GM19035 (cell line): ENCODE results near the gene FBXO28.
A peak's percentile ranks its signal among the peaks of the same experiment; 100 is the strongest.

Source experiments
- ATAC-seq: cut with Tn5 transposase; IDR thresholded peaks from one replicate; pipeline ENCODE4 v1.9.1; 2021; ENCODE audit not compliant: unreplicated experiment

Gene FBXO28

DNA sequence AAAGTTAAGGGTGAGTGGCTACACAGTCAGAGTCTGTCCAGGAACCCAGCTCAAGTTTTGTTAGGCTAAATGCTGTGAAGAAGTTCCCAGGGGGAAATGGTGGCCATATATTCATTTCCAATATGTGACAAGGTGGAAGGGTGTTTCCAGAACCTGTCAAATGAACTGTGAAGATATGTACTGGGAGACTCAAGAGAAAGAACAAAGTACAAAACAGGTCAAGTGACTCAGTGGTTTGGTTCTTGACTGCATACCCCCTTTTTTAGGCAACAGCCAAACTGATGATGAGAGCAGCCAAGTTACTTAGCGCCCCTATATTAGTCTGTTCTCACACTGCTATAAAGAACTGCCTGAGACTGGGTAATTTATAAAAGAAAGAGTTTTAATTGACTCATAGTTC is 18.6 kb upstream of the FBXO28 start:
- ATAC-seq: no peak

DNA sequence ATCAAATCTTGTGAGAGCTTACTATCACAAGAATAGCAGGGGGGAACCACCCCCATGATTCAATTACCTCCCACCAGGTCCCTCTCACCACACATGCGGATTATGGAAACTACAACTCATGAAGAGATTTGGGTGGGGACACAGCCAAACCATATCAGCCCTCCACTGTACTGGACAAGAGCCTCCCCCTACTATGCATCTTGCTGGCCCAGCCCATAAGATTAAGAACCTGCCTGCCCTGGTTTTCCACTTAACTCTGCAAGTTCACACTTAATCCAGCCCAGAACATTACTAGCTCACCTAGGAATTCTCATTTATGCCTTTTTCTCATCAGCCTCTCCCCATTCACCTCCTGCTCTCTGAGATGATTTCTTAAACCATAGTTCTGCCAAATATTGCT is 18.0 kb upstream of the FBXO28 start:
- ATAC-seq: no peak

DNA sequence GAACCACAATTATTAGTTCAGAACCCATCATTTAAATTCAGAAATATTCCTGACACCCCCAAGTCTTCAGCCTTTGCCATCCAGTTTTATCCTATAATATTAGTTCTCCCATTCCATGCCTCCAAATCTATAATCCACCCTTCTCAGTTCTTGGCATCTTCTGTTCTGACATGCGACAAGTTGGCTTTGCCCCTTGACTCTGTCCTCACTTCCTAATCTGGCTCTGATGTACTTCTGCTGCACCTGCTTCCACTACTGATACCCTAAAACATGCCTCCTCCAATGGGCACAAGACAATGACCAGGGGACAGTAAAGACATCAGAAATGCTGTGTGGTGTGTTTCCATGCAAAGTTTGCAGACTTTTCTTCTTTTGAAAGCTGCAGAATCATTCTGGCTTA is 17.1 kb upstream of the FBXO28 start:
- ATAC-seq: no peak

DNA sequence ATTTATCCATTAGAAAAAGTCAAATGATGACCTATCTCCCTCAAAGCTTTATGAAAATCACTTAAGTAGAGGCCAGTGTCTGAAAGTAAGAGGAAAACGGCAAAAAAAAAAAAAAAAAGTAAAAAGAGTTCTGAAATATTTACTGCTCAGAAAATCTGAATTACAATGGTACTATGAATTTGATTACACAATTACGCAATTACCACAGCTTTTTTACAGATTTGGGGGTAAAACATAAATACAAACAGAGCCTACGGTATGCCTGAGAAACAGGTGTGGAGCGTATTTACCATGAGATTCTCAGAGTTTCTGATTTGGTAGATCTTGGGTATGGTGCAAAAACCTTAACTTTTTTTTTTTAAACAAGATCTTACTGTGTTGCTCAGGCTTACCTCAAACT is 15.9 kb upstream of the FBXO28 start:
- no peak for ATAC-seq

DNA sequence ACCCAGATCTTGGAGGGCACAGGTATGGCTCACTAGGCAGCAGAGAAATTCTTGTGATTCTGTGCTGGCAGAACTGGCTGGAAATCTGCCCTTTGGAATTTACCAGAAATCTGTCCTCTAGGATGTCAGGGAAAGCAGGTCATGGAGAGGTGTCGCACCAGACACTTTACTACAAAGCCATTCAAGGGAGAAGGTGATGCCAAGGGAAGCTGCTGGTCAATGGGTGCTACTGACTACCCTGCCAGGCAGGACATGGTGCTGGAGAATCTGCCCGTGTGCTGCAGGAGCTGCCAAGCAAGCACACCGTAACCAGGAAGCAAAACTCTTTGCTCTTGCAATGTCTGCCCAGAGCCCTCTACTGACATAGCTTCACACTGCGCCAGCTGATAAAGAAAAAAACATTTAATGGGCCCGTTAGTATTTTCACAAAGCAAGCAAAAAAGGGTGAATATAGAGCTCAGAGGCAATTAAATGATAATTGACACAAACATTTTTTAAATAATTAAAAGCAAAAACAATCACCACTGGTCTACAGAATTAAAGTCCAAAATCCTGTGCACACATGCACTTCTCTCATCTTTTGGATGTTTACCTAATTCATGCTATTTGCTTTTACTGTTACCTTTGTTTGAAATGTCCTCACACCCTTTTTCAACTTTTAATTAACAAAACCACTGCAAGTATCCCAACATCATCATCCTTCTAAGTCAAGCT is 7.2 kb upstream of the FBXO28 start:
- peak; percentile 80 for ATAC-seq

DNA sequence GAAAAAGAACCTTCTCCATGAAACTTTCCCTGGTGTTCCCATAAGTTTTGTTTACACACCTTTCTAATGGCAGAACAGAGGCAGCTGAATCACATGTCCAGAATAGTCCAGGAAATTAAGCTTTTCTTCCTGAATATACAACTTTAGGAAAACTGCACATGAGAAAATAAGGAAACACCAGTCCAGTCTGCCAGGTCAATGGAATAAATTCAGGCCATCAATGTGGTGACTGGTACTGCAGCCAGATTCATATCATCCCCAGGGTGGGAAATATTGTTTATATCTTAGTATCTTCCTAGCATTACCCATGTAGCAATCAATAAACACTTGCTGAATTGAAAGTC is 6.7 kb upstream of the FBXO28 start:
- ATAC-seq: no peak

DNA sequence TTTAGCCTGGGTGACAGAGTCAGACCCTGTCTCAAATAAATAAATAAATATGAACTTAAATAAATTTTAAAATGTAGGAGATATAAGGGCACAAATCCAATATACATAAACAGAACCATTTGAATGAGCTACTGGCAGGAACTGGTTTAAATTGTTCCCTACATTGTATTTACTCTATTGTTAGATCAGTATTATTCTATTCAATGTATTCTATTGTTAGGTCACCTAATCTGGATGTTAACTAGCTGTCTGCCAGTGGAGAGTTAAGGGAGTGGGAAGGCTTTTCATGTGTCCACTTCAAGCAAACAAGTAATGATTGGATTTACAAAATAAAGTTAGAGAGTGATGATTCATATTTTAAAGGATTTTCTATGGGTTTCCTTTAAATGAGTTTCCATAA is 4.9 kb upstream of the FBXO28 start:
- ATAC-seq: no peak

DNA sequence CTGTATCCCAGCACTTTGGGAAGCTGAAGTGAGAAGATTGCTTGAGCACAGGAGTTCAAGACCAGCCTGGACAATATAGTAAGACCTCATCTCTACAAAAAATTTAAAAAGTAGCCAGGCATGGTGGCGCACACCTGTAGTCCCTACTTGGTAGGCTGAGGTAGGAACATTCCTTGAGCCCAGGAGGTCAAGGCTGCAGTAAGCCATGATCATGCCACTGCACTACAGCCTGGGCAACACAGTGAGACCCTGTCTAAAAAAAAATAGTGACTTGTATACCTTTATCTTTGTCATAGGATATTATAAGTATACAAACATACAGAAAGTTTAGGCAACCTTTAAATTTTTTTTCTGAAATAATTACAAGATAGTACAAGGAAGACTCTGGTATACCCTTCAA is 3.9 kb upstream of the FBXO28 start:
- ATAC-seq: no peak

DNA sequence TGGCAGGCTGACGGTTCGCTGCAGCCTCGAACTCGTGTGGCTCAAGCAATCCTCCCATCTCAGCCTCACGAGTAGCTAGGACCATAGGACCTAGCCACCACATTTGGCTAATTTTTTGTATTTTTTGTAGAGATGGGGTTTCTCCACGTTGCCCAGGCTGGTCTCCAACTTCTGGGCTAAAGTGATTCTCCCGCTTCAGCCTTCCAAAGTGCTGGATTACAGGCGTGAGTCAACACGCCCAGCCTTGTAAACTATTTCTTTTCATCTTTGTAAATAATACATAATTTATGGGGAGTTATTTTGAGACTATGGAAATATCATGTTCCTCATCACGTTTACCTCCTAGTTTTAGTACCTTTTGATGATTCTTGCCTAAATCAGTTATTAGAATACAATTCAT is 906 bp upstream of the FBXO28 start:
- no peak for ATAC-seq

DNA sequence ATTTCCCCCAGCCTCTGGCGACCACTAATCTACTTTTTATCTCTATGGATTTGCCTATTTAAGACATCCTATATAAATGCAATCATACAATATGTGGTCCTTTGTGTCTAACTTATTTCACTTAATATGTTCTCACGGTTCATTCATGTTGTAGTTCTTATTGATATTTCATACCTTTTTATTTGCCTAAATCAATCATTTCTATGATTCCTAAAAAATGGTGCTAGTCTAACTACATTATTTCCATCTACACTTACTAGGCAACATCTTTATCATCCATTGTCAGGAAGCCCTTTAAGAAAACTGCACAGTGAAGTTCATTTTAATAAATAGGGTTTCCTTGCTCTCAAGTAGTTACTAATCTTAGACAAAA is 380 bp upstream of the FBXO28 start:
- ATAC-seq: no peak

DNA sequence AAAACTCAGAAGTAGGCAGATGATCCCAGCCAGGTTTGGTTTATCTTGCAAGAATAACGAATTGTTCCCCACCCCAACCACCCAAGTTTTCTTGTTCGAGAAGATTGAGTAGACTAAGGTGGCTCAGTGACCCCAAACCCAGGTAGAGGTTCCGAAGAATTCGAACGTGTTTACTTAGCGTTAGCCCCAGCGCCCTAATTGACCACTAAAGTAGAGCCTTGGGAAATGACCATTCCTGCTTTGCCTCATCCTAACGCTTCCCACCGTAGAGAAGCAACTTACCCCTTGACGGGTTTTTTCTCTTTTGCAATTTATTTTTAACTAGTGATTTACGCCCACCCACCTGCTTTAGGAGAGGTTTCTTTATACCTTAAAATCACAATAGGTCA is 870 bp downstream of the FBXO28 start:
- peak; percentile 6 for ATAC-seq

DNA sequence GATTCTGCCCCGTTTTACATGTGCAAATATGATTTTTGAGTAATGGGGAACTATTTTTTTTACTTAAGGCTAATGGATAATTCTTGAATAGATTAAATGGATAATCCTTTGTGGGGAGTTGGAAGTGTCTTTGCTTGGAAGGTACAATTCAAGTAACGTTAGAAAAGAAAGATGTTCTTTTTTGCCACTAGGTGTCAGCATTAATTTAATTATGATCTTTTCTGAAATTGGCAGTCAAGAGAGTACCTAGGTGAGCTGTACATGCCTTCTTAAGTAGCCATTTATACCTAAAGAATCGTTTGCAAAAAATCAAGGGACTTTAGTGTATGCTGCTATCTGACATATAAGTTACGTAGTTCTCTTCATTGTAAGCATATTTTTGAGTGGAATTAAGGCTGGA is 2.2 kb downstream of the FBXO28 start:
- ATAC-seq: no peak

DNA sequence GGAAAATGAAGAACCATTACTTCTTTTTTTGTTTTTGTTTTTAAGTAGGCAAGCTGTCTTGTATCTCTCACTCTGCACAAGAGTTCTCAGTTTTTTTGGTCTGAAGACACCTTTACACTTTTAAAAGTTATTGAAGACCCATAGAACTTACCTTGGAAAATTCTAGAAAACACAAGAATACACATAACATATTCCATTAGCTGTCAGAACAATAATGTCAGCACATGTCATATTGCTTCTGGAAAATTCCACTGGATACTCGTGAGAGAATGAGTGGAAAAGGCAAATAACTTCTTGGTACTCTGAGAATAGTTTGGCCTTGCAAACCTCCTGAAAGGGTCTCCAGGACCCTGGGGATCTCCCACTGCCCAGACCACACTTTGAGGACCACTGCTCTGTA is 4.8 kb downstream of the FBXO28 start:
- ATAC-seq: no peak

DNA sequence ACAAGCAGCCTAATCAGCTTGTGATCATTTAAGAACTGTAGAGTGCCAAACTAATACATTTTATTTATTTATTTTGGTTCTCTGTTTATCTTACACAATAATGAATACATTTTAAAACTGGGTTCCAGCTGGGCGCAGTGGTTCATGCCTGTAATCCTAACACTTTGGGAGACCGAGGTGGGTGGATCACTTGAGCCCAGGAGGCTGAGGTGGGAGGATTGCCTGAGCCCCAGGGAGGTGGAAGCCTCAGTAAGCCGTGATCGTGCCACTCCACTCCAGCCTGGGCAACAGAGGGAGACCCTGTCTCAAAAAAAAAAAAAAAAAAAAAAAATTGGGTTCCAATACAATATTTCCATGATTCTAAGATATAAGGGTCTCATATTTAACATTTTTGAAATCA is 9.2 kb downstream of the FBXO28 start:
- ATAC-seq: no peak

DNA sequence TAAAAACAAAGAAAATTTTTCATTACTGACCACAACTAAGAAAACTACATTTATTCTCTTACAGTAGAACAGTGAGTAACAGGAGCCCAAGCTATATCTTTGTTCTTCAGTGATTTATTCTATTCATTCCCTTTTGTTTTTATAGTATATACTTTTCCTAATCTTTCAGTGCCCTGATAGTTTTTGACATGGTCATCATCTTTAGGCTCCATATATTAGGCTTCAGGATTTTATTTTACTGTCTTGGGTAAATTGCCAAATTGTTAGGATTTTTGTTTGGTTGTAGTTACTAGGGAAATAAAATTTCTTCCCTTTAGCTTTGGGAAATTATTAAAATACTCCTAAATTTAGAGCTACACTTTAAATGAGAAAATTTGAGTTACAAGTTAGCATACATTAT is 10.3 kb downstream of the FBXO28 start:
- ATAC-seq: no peak

DNA sequence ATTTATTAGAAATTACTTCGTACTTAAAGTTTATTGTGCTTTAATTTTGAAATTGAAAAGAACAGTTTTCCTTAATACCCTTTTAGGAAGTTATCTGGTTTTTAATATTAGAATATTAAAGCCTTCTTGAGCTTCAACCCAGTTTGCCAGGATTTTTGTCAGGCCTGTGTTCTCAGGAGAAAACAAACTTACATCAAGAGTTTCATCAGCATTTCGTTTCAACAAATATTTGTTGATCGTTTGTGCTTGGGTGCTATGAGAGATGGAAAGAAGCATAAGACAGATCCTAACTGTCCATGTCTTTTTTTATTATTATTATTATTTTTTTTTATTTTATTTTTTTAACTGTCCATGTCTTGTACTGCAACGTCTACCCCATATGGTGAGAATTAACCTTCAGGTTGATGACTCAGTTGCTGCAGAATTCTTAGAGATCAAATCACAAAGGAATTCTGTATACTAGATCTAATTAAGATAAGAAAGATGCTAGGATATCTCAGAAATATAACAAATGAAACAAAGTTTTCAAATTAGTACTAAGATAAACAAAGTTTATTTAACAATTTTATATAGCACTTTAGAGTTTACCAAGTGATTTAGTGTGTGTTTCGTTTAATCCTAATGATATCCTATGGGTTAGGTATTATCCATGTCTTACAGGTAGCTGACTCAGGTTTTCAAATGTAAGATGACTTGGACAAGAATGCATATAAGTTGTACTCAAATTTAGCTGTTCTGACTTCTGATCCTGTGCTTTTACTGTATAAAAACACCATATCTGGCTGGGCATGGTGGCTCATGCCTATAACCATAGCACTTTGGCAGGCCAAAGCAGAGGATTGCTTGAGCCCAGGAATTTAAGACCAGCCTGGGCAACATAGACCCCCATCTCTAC is 14.3 kb downstream of the FBXO28 start:
- ATAC-seq: no peak

DNA sequence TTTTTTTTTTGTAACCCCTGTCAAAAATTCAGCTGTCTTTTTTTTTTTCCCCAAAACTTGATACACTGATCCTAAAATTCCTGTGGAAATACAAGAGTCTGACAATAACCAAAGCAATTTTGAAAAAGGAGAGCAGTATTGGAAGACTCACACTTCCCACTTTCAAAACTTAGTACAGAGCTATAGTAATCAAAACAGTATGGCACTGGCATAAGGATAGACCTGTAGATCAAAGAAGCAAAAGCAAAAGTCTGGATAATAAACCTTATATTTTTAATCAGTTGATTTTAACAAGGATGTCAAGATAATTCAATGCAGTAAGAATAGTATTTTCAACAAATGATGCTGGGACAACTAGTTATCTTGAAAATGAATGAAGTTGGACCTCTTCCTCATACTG is 17.3 kb downstream of the FBXO28 start:
- no peak for ATAC-seq

DNA sequence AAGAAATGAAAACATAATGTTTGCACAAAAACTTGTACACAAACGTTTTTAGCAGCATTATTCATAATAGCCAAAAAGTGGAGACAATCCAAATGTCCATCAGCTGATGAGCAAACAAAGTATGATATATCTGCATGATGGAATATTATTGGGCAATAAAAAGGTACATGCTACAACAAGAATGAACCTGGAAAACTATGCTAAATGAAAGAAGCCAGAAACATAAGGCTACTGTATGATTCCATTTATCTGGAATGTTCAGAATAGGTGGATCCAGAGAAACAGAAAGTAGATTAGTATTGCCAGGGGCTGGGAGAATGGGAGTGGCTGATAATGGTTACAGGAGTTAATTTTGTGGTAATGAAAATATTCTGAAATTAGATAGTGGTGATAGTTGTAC is 19.0 kb downstream of the FBXO28 start:
- no peak for ATAC-seq

DNA sequence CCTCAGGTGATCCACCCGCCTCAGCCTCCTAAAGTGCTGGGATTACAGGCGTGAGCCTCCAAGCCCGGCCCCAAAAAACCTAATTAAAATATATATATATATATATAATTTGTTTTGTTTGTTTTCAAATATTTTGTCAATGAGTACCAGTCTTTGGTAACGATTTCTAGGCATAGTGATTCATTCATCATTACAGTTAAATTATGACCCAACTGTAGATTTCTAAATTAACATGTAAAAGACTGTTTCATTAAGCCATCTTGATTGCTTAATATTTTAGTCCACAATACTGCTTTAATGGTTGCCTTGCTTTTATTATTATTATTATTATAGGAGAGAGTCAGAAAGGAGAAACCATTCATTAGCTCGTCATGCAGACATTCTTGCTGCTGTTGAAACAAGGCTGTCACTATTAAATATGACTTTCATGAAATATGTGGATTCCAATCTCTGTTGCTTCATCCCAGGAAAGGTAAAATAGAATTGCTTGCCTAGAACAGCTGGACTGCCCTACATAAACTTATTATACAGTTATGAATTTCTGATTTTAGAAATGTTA is 19.9 kb downstream of the FBXO28 start:
- no peak for ATAC-seq

DNA sequence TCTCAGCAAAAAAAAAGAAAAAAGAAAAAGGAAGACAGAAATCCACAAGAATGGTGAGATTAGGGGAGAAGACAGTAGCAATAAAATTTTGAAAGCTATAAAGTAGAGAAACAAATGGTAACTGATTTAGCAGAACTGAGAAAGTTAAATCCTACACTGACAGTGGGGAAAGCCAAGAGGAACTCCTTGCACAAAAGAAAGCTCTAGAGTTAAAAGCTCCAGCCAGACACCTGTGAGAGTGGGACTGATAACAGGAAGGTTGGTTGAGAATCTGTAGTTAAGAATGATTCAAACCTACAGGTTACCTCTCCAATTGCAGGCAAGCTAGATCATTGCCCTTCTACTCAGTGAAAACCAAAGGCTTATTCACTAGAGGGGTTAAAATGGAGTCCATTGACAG is 23.6 kb downstream of the FBXO28 start:
- no peak for ATAC-seq

DNA sequence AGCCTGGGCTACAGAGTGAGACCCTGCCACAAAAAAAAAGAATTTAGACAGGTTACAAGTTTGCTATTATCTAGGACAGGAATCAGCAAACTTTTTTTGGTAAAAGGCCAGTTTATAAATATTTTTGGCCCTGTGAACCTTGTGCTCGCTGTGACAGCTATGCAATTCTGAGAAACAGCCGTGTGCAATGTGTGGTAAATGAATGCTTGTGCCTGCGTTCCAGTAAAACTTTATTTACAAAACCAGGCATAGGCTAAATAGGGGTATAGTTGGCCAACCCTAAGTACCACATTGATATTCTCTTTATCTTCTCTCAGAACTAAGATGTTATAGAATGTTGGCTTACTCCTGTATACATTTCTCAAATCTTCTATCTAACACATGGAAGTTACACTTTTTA is 24.3 kb downstream of the FBXO28 start:
- ATAC-seq: no peak

DNA sequence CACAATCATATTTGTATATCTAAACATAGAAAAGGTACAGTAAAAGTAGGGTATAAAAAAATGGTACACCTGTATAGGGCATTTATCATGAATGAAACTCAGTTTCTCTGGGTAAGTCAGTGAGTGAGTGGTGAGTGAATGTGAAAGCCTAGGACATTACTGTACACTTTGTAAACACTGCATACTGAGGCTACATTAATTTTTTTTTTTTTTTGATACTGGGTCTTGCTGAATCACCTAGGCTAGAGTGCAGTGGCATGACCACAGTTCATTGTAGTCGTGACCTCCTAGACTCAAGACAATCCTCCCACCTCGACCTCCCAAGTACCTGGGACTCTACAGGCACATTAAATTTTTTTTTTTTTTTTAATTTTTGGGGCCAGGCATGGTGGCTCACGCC is 27.8 kb downstream of the FBXO28 start:
- ATAC-seq: no peak
